HK-2 (cell line): ENCODE measurements around the gene TBC1D10A.
A peak's percentile ranks its signal among the peaks of the same experiment; 100 is the strongest.

Source experiments
- DNase-seq: peaks from one replicate; pipeline ENCODE4 v3.0.0-alpha.2; 2018; ENCODE audit not compliant: unreplicated experiment

TBC1D10A gene

DNA sequence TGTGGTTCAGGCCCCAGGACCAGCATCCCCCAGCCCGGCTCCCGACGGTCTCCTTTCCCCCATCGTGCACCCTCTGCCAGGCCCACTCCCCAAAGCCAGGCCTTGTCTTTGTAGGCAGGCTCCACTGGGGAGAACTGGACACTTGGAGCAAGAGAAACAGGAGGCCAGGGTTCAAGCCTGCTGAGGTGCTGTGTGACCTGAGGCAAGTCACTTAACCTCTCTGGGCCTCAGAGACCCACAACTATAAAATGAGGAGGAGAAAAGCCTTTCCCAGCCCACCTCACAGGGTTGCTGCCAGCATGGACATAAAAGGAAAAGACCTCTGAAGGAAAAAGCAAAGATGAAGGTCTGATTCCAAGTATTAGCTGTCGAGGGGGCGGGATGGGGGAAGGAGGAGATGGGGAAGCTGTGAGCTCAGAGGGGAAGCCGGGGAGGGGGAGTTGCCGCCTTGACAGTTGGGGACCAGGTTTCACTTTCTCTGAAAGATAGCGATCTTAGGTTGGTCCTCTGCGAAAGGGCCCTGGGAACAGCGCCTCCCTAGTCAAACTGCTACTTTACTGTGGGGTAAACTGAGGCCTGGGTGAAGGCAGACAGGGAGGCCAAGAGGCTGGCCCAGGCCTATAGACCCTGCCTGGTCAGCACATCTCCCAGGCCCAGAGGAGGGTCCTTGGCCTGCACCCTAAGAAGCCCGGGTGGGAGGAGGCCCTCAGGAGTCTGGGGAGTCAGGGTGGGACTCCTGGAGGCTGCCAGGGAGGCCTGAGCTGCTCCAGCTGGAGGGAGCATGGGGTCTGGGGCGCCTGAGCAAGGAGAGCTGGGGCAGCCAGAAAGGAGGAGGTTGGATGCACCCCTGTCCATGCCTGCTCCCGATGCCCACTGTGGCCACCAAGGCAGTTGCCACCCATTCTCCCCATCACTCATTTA lies 59.1 kb downstream of the TBC1D10A start:
- DNase-seq = no peak

GRCh38 chr22:30266445-30267381 lies 60.0 kb downstream of the TBC1D10A start, which contains the start of gene OSM:
Gene OSM (minus strand): TSS chr22:30266851. CDS start chr22:30266799, 52 bp downstream.
- DNase-seq = no peak

DNA sequence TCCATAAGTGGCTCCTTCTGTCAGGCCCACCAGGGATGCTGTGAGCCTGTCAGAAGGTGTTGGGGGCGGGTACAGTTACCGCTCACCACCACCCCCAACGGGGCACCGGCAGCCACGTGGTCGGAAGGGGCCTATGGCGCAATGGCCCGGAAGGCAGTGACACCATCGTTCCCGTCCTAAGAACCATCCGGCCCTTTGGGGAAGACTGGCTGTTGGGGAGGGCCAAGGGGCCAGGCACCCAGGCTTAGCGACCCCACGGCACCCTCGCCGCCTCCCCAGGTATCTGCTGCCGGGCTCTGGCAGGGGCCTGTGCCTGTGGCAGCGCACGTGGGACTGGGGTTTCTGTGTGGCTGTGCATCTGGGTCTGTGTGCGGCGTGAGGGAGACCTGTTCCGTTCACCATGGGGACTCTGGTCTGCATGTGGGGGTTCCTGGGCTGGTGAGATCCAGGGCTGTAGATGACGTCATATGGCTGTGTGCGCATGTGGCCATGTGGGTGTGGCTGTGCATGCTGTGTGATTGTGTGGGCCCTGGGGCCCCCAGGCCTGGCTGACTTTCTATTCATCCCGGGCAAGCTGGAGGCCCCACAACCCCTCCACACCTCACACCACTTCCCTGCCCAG lies 60.8 kb downstream of the TBC1D10A start:
- no peak for DNase-seq

DNA sequence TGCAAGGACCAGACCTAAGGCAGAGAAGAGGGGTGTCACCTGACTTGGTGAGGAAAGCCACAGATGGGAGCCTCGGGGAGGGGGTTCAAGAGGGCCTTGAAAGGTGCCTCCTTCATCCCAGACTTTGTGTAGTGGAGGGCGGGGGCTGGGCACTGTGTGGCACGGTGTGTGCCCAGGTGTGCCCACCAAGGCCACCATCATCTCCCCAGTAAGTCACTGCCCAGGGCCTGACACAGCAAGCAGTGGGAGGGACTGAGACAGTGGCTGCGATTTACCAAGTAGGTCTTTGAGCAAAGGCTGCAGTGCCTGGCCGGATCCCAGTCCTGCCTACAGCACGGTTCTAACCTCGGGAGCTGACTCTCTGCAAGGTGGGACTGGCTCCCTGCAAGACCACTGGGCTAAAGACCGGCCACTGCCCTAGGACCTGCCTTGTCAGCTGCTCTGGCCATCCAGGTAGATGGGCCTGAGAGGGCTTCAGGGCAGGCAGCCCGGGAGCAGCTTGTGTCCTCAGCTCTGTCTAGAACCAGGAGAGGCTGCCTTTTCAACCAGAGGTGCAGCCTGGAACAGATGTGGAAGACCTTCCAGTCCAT lies 61.5 kb downstream of the TBC1D10A start:
- DNase-seq = no peak

GRCh38 chr22:30263883-30264282 lies 62.9 kb downstream of the TBC1D10A start:
- DNase-seq = no peak

- peak; percentile 78 for DNase-seq
Measured at GRCh38 chr22:30262917-30263741, 63.6 kb downstream of the TBC1D10A start.

GRCh38 chr22:30262112-30262511 lies 64.6 kb downstream of the TBC1D10A start:
- DNase-seq = no peak

GRCh38 chr22:30261134-30261533 lies 65.6 kb downstream of the TBC1D10A start:
- DNase-seq = peak; percentile 31

GRCh38 chr22:30260682-30261081 lies 66.1 kb downstream of the TBC1D10A start:
- no peak for DNase-seq

DNA sequence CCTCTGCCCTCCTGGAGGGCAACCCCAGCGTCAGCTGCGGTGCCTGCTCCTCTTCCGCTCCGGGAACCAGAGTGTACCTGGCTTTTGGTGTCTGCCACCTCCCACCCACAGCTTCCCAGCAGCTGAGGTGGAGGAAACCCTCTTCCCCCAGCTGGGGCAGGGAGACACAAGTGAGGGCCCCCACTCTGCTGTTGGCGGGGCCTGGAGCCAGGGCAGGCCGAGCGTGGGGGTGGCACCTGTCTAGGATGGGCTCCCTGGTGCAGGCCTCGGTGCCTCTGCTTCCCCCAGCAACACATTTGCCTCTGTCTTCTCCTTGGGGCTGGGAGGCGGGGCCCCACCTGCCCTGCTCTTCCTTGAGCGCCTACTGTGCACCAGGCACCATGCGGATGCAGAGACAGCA lies 66.5 kb downstream of the TBC1D10A start:
- DNase-seq = no peak

DNA sequence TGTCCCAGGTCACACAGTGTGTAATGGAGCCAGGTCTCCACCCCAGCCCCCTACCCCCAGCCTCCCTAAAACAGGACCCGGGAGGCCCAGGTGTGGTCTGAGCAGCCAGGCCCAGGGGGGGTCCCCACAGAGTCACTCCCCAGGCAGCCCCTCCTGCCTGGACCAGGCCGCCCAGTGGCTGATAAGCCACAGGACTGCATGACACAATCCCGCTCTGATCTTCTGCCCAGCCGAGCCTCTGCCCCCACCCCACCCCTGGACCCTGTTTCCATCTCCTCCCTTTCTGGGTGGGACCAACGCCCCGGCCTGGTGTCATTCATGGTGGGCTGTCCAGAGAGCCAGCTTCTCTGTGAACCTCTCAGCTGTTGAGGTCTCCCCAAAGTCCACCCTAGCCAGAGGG lies 72.4 kb downstream of the TBC1D10A start:
- peak; percentile 71 for DNase-seq

- peak; percentile 88 for DNase-seq
Measured at GRCh38 chr22:30253205-30253852, 73.4 kb downstream of the TBC1D10A start.

DNA sequence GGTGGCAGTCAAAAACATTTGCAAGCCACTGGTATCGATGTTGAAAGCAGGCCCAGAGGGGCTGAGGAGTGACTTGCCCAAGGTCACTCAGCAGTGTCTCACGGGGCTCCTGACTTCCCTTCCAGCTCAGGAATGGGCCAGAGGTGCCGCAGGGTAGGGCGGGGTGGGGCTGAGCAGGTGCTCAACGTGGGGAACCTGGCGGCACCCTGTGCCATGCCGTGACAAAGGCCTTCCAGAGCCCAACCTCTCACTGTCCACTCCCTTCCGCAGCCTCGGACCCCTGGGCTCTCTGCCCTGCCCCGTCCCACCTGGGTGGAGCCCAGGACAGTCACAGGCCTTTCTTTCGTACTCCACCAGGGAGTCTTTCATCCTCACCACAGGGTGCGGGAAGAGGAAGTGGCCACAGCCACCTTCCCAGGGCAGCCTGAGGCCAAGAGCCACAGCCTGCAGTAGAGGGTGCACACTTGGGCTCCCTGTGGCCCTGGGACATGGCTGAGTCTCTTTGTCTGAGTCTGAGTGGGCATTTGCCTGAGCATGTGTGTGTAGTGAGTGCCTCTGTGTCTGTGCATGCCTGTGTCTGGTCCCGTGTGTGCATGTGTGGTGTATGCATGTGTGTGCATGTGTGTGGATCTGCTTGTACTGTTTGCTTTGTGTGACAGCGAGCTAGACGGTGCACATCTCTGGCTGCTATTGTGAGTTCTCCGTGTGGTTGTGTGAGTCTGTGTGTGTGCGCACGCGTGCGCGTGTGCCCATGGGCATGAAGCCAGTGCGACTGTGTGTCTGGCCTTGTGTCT lies 74.1 kb downstream of the TBC1D10A start:
- DNase-seq = no peak

DNA sequence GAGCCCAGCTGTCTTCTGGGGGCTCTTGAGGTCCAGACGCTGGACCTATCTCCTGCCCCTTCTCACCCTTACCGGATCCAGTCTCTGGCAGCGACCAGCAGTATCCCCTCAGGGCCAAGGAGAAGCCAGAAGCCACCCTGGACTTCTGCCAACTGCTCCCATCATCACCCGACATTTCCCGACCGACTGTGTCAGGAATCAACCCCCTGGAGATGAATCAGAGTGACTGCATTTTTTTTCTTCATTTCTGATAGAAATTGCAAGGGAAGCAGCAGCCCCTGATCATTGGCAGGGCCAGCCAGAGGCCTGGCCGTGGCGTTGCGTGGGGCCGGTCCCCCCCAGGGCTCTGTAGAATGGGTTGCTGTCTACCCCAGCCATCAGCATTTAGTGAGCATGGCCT lies 75.0 kb downstream of the TBC1D10A start:
- peak; percentile 77 for DNase-seq

GRCh38 chr22:30250661-30251267 lies 76.0 kb downstream of the TBC1D10A start:
- DNase-seq = peak; percentile 92

- DNase-seq = no peak
Measured at GRCh38 chr22:30250039-30250565, 76.6 kb downstream of the TBC1D10A start.

- no peak for DNase-seq
Measured at GRCh38 chr22:30249049-30250038, 77.4 kb downstream of the TBC1D10A start.
